Fibroblast of gingiva (primary cell): ENCODE measurements around the gene PCDHGC4.
A peak's percentile ranks its signal among the peaks of the same experiment; 100 is the strongest.

Experiments
- DNase-seq: peaks from one replicate; pipeline ENCODE4 v3.0.0-alpha.2; 2011; ENCODE audit warnings: low read depth

Gene PCDHGC4

DNA sequence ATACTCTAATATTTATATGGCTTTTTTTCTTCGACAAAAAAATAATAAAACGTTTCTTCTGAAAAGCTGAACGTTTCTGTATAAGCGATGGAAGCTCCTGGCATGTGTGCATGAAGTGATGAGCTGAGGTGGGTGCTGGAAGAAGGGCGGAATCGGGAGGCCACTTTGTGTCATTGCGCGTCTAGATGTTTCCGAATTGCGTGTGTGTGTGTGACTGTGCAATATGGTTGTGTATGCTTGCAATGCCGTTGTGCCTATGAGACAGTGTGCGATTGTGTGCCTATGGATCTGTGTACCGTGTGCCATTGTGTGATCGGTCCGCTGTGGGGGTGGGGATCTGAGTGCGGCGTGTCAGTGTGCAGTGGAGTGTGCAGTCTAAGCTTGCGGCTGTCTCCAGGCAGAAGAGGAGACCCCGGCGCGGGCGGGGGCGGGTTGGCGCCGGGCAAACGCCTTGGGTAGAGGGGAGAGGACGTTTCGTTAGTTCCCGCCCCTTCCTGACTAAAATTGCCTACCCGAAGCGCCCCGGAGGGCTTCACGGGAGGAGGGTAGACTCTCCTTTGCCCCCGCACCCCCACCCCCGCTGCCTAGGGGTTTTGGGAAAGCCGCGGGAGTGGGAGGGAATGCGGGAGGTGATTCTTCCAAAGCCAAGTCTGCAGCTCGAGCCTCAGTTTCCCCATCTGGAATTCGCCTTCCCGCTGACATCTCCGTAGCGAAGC is 28.2 kb downstream of the PCDHGC4 start:
- peak; percentile 52 for DNase-seq

DNA sequence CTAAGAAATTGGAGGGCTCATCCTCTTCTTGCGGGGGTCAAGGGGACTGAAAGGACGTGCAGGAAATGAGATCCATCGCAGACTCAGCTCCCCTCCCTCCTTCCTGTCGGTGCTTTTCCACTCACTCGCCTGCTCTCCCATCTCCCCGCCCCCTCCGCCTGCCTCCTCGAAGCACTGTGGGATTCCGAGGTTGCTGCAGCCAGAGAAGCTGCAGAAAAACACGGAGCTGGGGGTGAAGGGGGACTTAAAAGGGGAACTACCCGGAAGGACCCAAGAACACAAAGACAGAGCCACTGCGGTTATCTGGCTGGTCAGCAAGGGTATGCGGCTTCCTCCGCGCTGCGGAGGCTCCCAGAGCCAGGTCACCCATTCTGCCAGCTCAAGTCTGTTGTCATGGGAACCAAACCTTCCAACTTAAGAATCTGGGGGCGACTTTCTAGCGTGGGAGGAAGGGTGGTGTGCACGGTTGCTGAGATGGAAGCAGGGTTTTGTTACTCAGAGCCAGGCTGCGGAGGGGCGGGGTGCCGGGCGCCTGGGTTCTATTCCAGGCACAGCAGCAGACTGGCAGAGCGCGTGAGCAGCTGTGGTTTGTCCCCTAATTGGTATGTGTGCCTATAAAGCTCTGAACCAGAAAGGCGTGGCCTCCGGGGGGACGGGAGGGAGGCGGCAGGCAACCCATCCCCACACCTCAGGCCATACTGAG is 28.9 kb downstream of the PCDHGC4 start:
- peak; percentile 82 for DNase-seq

DNA sequence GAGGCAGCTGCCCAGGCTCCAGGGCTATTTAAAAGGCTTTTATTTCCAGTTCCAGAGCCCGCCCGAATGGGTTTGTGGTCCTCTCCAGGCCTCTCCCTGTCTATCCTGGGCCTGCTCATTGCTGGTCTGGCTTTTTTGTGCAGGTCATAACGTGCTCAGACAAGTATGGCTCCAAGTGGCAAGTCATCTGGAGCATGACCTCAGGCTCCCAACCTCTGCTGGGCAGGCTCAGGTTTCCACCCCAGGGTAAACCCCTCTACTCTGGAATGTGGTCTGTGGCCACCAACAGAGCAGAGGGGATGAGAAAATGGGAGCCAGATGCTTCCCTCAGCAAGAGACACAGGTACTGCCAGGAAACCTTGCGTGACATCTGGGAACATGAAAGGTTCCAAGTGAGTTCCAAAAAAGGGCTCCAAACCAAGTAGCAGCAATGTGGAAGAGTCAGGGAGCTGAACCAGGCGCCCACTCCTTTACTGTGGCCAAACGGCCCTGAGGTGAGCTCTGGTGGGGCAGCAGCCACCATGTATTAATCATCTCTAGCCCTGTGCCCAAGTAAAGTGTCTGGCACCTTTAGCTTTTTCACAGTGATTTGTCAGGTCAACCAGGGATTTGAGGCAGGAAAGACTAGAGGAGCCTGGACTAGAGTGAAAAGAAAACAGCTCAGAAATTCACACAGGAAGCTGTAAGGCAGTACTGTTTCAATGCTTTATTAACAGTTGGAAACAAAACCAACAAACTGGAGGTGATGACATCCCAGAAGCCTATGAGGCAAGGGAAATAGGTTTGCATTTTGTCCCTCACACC is 29.7 kb downstream of the PCDHGC4 start:
- DNase-seq, result peak; percentile 82

DNA sequence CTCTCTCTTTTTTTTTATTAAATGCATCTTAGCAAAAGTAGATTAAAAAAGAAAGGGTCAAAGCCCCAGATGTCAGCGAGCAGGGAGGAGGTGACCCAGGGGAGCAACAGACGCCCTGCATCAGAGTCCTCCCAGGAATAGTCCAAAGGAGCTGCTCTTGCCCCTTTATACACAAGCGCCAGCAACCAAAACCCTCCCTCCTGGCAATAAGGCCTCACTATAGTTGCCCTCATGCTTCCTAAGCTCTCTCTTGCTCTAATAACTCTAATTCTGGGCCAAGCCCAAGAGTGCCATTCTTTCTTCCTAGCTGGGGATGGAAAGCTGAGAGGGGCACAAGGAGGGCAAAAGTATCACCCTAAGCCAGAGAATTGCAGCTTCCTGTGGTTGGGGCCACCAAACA is 30.3 kb downstream of the PCDHGC4 start:
- no peak for DNase-seq

- no peak for DNase-seq
These were observed 31.3 kb downstream of the PCDHGC4 start for GRCh38 chr5:141515946-141516671.

GRCh38 chr5:141516672-141517025 is 31.8 kb downstream of the PCDHGC4 start:
- DNase-seq, result peak; percentile 47

GRCh38 chr5:141517312-141517711 is 32.5 kb downstream of the PCDHGC4 start:
- no peak for DNase-seq

DNA sequence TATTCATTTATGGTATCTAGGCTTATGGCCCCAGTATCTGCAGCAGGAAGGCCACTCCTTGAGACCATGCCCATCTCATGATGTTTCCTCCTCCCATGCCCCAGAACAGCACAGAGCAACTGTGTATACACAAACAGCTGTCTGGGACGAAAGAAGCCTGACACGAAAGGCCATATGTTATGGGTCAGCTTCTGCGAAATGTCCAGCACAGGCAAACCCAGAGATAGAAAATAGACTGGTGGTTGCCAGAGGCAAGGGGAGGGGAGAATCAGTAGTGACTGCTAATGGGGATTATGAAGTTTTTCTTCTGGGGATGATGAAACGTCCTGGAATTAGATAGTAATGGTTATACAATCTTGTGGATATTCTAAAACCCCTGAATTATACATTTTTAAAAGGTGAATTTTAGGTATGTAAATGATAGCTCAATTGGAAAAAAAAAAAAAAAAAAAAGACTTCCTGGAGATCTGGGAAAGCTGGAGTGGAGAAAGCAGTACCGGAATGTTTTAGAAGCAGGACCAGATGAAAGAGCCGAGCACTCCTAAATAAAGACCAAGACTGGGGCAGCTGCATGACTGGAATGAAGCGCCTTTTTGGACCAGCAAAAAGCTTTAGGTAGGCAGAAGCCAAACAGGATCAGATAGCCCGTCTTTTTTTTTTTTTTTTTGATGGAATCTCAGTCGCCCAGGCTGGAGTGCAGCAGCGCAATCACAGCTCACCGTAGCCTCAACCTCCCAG is 33.2 kb downstream of the PCDHGC4 start:
- peak; percentile 17 for DNase-seq

- no peak for DNase-seq
These were observed 33.8 kb downstream of the PCDHGC4 start for GRCh38 chr5:141518618-141519015.

- no peak for DNase-seq
These were observed 35.1 kb downstream of the PCDHGC4 start for GRCh38 chr5:141519605-141520565.

DNA sequence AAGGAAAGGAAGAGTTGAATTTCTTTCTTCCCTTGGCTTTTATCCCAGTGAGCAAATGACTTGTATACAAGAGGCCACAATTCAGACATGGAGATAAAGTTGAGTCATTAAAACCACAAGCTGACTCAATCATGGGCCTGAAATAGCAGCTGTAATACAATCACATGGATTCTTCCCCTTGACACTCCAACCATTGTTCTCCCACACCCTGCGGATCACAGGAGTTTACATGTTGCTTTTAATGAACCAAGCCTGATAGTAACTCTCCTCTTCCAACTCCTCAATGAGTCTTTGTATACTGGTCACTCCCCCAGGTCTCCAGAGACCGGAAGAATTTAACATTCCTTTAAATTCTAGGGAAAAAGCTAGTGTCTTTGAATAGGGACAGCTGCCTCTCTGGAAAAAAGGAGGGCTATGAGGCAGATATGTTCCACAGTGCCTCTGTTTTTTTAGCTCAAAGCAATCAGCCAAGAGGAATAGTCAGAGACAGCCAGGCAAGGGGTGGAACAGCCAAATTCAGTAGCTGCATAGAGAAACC is 36.5 kb downstream of the PCDHGC4 start:
- DNase-seq, result peak; percentile 98

GRCh38 chr5:141522301-141522700 is 37.5 kb downstream of the PCDHGC4 start:
- DNase-seq, result no peak

DNA sequence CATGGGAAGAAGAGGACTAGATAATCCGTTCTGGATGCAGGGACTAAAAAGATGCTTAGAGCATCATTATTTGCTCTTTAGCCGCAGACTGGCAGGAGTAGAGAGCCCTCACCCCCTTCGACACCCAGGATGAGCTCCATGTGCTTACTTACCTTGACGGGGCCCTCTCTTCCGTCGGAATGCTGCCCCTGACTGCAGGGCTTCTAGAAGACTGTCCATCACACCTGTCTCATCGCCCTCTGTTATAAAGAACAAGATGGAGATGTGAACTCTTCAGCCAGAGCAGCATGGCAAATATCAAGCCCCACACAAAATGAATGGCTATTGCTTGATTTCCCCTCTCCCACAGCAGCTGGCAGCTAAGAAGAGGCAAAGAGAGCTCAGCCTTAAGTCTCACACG is 39.2 kb downstream of the PCDHGC4 start:
- DNase-seq, result no peak

DNA sequence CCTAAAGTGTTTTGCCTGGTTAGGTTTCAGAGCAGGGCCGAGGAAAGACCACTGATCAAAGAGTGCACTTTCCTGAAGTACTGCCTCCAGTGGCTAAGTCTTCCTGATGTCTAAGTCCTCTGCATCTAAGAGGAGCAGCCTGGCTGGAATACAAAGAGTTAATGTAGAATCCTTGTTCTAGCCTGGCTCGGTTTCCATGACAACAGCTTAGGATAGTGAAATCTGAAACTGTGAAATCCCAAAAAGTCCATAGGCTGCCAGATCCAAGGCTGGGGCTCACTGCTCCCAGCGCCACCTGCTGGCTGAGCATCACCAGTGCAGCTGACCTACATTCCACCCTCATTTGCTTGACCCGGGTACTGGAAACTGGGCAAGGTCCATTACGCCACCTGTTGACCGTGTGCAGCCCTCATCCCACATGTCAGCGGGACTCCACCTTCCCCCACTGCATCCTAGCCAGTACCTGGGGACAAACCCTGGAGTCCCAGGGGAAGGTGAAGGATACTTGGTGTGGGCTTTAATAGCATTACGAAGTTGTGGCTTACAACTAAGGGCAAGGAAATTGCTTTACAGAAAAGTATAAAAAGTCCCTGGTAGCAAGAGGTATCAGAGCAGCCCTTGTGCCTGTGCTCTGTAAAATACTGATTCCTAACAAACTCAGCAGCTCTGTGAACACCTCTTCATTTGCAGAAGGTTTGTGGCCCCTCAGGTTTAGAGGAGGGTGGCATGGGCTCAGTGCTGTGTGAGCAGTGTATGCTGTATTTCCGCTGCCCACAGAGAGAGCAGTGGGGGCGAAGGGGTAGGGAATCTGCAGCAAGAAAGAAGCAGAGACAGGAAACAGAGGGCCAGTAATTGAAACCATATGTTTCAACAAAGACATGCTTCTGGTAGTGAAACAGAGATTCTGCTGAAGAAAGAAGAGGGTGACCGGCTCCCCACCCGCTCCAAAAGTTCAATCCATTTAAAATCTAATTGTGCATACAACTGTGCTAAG is 40.1 kb downstream of the PCDHGC4 start:
- peak; percentile 96 for DNase-seq

- DNase-seq, result no peak
These were observed 40.8 kb downstream of the PCDHGC4 start for GRCh38 chr5:141525653-141526052.

DNA sequence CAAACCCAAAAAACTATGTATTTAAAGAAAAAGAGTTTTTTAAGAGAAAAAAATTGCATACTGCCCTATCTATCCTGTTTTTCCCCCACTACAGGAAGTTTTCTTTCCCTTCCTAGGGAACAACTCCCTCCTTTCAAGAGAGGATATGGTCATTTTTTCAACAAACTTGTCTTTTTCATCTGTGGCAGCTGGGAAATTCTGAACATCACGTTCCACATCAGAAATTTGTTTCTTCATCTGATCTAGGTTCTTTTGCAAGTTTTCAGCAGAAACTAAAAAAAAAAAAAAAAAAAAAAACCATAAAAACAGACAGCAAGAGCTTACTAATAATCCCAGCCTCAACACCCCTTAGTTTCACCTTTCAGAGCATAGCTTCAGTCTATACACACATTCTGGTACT is 42.6 kb downstream of the PCDHGC4 start:
- DNase-seq, result no peak

DNA sequence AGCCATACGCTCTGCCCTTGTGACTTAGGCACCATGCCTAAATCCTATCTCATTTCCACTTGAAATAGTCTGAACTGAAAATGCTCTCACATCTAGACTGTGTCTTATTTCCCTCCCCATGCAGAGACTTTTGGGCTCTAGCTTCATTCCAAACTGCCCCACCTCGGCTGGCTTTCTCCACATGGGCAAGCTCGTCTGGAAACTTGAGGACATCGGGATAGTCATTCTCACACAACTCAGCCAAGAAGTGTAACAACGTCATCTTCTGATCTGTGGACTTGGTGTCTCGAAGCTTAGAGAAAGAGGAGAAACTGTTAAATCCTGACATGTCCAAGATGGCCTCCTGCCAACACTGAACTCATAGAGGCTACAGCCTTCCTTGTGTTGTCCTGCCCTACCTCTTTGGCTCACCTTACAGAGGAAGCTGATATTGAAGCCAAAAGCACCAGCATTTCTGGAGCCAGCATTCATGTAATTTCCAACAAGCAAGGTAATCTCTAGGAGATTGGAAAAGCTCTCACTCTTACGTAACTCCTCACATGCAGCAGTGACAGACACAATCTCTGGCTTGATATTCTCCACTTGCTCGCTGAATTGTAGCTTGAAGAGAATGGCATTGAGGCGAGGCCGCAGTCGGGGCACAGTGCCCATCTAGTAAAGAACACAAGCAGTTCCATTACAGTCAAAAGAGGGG is 43.6 kb downstream of the PCDHGC4 start:
- no peak for DNase-seq

- peak; percentile 34 for DNase-seq
These were observed 44.2 kb downstream of the PCDHGC4 start for GRCh38 chr5:141529002-141529401.
